Endothelial cell (in vitro differentiated cells): ENCODE data around the gene BCL2L2. TPM values are rescaled to one million over a fixed set of nuclear protein-coding genes. Genes with fewer than 3 reads are reported as not detected.

Experiments
- DNase-seq: peaks from one replicate; pipeline ENCODE4 v3.0.0; 2021; ENCODE audit warnings: low spot score
- H3K27ac Mint-ChIP-seq: one replicate; pipeline ENCODE4 v1.8.0; 2021; ENCODE audit warnings: mixed read lengths, inconsistent platforms; ENCODE audit not compliant: unreplicated experiment
- H3K27me3 Mint-ChIP-seq: one replicate; pipeline ENCODE4 v1.8.0; 2021; ENCODE audit warnings: mild to moderate bottlenecking, moderate library complexity, mixed read lengths, inconsistent platforms; ENCODE audit not compliant: unreplicated experiment
- H3K36me3 Mint-ChIP-seq: one replicate; pipeline ENCODE4 v1.8.0; 2021; ENCODE audit warnings: mild to moderate bottlenecking, low read depth, mixed read lengths, inconsistent platforms; ENCODE audit not compliant: unreplicated experiment
- H3K4me1 Mint-ChIP-seq: one replicate; pipeline ENCODE4 v1.8.0; 2021; ENCODE audit warnings: mild to moderate bottlenecking, mixed read lengths, inconsistent platforms; ENCODE audit not compliant: unreplicated experiment
- H3K4me3 Mint-ChIP-seq: one replicate; pipeline ENCODE4 v1.8.0; 2021; ENCODE audit warnings: mild to moderate bottlenecking, mixed read lengths, inconsistent platforms; ENCODE audit not compliant: unreplicated experiment
- H3K9me3 Mint-ChIP-seq: one replicate; pipeline ENCODE4 v1.8.0; 2021; ENCODE audit warnings: mixed read lengths, inconsistent platforms; ENCODE audit not compliant: unreplicated experiment
- total RNA-seq: library from RNA; stranded (reverse); fragmentation: NEBNext Ultra II Directional; extraction: Animal tissue kit (Norgen Biotek cat#: 25700); gene quantifications from one replicate; pipeline ENCODE4 v1.2.1, GENCODE V29; 2021; ENCODE audit not compliant: unreplicated experiment
- TF ChIP-seq, protein P1 (sequence below): fragments of 200-600 bp; sonication (generic); IDR thresholded peaks from one replicate; pipeline ENCODE4 v1.5.0; 2021; ENCODE audit warnings: antibody characterized with exemption; ENCODE audit not compliant: unreplicated experiment

Gene BCL2L2
- total RNA-seq, 1 donor from 2014 or later: 22.0 TPM

DNA sequence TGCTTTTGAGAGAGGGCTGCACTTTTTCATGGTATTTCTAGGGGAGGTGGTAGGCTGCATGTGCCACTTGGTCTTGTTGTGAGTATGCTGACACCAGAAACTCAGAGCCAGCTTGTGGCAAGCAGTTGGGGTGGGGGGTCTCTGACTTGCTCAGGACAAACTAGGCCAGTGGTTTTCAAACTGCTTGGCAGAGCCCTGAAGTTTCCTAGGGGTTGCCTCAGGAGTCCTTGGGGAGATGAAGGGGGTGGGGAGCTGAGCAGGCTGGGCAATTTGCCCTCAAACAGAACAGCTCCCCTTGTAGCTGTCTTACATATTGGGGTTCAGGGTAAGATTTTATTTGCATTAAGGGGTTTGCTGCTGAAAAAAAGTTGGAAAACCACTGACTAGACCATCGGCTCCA, 3.9 kb downstream of the BCL2L2 start:
- DNase-seq: no peak
- H3K36me3 Mint-ChIP-seq: peaks cover 20% of the 10 kb centered on the region
- H3K9me3 Mint-ChIP-seq: no peaks in the 10 kb centered on the region
- TF ChIP-seq, protein P1, sequence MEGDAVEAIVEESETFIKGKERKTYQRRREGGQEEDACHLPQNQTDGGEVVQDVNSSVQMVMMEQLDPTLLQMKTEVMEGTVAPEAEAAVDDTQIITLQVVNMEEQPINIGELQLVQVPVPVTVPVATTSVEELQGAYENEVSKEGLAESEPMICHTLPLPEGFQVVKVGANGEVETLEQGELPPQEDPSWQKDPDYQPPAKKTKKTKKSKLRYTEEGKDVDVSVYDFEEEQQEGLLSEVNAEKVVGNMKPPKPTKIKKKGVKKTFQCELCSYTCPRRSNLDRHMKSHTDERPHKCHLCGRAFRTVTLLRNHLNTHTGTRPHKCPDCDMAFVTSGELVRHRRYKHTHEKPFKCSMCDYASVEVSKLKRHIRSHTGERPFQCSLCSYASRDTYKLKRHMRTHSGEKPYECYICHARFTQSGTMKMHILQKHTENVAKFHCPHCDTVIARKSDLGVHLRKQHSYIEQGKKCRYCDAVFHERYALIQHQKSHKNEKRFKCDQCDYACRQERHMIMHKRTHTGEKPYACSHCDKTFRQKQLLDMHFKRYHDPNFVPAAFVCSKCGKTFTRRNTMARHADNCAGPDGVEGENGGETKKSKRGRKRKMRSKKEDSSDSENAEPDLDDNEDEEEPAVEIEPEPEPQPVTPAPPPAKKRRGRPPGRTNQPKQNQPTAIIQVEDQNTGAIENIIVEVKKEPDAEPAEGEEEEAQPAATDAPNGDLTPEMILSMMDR: no peak
- no peak overlapping the region for H3K4me3 Mint-ChIP-seq
- peaks cover 5% of the 10 kb centered on the region for H3K27me3 Mint-ChIP-seq
- peaks cover 30% of the 10 kb centered on the region for H3K4me1 Mint-ChIP-seq
- H3K27ac Mint-ChIP-seq: no peak overlapping the region

DNA sequence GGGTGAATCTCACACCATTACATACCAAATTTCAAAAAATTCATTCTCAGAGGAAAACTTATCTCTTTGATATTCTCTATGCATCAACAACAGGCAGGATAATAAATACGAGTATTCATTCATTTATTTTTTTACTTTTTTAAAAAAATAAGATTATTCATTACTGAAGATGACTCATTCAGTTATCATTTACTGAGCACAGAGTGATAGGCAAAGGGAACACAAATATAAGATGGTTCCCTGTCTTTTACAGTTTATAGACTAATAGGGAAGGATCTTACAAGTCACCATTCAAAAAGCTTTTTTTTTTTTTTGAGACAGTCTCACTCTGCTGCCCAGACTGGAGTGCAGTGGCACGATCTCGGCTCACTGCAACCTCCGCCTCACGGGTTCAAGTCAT, 9.7 kb downstream of the BCL2L2 start:
- H3K9me3 Mint-ChIP-seq: no peaks in the 10 kb centered on the region
- H3K27ac Mint-ChIP-seq: no peak overlapping the region
- H3K36me3 Mint-ChIP-seq: peaks cover 16% of the 10 kb centered on the region
- no peak for DNase-seq
- peaks cover 8% of the 10 kb centered on the region for H3K27me3 Mint-ChIP-seq
- TF ChIP-seq, protein P1: no peak
- H3K4me3 Mint-ChIP-seq: no peak overlapping the region
- peaks cover 17% of the 10 kb centered on the region for H3K4me1 Mint-ChIP-seq

DNA sequence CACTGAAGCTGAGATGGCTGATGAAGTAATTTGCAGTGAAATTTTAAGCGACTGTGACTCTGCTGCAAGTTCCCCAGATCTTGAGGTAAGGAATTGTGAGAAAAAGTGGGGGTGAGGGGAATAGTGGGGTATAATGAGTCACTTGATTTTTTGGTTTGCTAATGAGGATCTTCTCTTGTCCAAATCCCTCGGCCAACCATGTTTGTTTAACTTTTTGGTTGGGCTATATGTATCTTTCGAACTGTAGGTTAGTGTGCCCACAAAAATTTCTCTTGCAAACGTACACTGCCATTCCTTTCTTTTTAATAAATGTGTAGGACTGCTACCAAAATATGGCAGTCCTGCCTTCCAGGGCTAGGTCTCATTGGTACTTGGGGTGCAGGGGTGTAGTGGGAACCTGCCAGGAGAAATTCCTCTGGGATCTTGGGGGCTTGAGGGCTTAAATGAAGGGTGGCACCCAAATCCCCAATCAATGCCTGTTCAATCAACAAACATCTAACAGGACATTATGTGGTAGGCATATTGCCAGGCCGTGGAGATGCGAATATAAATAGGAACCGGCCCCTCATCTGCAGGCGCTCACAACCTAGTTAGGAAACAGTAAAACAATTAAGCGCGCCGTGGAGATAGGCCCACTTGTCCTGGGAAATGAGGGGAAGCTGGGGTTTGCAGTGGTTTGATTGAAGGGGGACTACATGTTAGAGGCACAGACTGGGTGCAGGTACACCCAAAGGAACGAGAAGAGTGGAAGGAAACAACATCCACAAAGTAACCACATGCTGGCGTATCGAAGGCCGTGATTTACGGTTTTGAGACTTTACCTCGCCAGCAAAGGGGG, 13.3 kb downstream of the BCL2L2 start:
- TF ChIP-seq, protein P1: no peak
- Mint-ChIP-seq H3K27ac (peak overlapping the region; percentile 98), H3K4me1 (peaks cover 35% of the 10 kb centered on the region), H3K36me3 (peaks cover 27% of the 10 kb centered on the region), H3K27me3 (peaks cover 18% of the 10 kb centered on the region), H3K4me3 (peak overlapping the region; percentile 89), H3K9me3 (no peaks in the 10 kb centered on the region)
- no peak for DNase-seq

DNA sequence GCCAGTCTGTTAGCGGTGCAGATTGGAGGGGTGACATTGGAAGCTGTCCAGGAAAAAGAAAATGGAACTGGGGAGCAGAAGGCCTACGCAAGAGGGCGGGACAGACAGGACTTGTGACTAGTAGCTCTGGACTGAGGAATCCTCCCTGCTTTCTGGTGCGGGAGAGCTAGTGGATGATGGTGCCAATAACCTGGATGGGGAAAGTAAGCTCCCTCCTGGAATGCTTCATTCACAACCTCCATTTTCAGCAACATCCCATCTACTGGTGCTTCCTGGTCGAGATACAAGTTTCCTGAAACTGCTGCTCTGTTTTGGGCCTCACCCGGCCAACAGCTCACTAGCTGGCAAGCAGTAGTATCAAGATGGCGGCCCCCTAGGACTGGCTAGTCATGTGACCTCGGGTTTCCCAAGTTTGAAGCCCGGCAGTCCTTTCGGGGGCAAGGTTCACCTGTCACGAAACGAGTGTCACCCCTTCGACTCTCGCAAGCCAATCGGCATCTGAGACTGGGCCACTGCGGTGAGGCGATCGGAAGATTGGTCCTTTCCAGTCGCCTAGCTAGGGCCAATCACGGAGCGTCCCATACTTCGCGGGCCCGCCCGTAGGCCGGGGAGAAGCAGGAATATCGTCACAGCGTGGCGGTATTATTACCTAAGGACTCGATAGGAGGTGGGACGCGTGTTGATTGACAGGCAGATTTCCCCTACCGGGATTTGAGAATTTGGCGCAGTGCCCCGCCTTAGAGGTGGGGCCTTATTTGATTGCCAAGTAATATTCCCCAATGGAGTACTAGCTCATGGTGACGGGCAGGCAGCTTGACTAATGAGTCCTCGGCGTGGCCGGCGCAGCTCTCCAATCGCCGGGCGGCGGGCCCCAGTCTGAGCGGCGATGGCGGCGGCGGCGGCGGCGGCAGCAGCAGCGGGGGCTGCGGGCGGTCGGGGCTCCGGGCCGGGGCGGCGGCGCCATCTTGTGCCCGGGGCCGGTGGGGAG, 14.2 kb downstream of the BCL2L2 start, which contains the start of gene PABPN1:
TSS of gene PABPN1 (plus strand) at position 874 of the 988 bp plus-strand sequence. CDS start at position 887, 13 bp downstream.
- Mint-ChIP-seq H3K36me3 (peaks cover 33% of the 10 kb centered on the region), H3K4me1 (peaks cover 36% of the 10 kb centered on the region), H3K4me3 (peak within 1 kb of the TSS; percentile 94), H3K27ac (peak within 1 kb of the TSS; percentile 98), H3K9me3 (no peaks in the 10 kb centered on the region), H3K27me3 (peaks cover 18% of the 10 kb centered on the region)
- DNase-seq: peak; percentile 93
- TF ChIP-seq, protein P1: no peak
